ENCODE results near the gene KRT33B. TPM values are rescaled to one million over a fixed set of nuclear protein-coding genes. Genes with fewer than 3 reads are reported as not detected.
"Not testable (repeated sequence)": the region's sequence is repeated elsewhere in the genome, so short reads cannot be mapped to it uniquely, and the experiment has no call there.

KRT33B gene
- total RNA-seq, 1 donor from 2014 or later = 0.61 TPM

DNA sequence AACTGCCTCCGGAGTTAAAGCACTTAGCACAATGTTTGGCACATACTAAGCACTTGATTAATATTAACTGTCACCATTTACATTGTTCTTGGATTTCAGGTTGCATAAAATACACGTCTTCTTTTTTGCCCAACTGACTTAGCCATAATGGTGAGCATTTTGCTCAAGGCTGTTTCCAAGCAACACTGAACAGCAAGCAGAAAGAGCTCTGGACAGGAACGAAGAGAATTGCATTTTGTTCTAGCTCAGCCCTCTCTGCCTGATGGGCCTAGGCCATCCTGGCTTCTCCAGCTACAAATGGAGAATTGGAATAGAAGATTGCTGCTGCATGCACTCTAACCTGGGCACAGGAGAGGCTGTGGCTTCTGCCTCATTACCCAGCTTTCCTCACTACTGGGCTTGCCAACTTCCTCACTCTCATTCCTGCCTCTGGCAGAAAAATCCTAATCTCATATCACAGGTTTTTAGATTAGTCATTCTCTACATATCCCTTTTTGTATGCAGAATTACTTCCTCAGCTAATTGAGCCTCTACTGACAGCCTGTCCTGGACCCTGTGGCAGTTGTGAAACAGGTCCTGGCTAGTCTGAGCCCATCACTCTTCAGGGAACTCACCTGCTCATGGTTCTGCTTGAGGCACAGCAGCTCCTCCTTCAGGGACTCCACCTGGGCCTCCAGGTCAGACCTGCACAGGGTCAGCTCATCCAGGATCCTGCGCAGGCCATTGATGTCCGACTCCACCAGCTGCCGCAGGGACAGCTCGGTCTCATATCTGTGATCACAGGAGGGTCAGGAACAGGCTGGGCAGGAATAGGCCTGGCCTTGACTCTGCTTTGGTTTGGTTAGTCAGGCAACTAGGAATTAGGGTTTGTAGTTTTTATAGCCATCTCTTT lies 21.5 kb downstream of the KRT33B start:
- H3K27ac Mint-ChIP-seq (ENCODE audit: unreplicated experiment) = no peak overlapping the region
- H3K9me3 Mint-ChIP-seq (ENCODE audit: unreplicated experiment) = peaks cover 2% of the 10 kb centered on the region
- peaks cover 5% of the 10 kb centered on the region for H3K27me3 Mint-ChIP-seq (ENCODE audit: unreplicated experiment)
- DNase-seq = no peak
- H3K4me1 Mint-ChIP-seq (ENCODE audit: low read depth, unreplicated experiment) = no peaks in the 10 kb centered on the region
- H3K36me3 Mint-ChIP-seq (ENCODE audit: unreplicated experiment) = peaks cover 8% of the 10 kb centered on the region
- H3K4me3 Mint-ChIP-seq (ENCODE audit: unreplicated experiment) = no peak overlapping the region
- TF ChIP-seq CTCF (IDR thresholded peaks at IDR 0.05; ENCODE audit: partially characterized antibody, unreplicated experiment) = no peak

DNA sequence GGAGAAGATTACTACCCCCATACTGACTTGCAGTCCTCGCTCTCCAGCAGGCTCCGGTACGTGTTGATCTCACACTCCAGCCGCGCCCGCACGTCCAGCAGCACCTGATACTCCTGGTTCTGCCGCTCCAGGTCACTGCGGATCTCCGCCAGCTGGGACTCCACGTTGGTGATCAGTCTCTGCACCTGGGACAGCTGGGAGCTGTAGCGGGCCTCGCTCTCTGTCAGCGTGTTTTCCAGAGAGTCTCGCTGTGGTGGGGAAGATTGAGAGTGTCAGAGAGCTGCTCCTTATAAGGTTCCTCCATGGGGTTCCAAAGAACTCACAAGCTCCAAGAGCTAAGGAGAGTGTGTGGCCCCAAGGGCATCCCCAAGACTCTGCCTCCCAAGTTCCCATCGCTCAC lies 23.2 kb downstream of the KRT33B start:
- H3K4me3 Mint-ChIP-seq (ENCODE audit: unreplicated experiment); H3K27me3 Mint-ChIP-seq (ENCODE audit: unreplicated experiment); H3K4me1 Mint-ChIP-seq (ENCODE audit: low read depth, unreplicated experiment); H3K9me3 Mint-ChIP-seq (ENCODE audit: unreplicated experiment); H3K36me3 Mint-ChIP-seq (ENCODE audit: unreplicated experiment); H3K27ac Mint-ChIP-seq (ENCODE audit: unreplicated experiment); DNase-seq: not testable (repeated sequence)

- Mint-ChIP-seq H3K36me3 (ENCODE audit: unreplicated experiment) (peaks cover 8% of the 10 kb centered on the region), H3K4me3 (ENCODE audit: unreplicated experiment) (no peak overlapping the region), H3K27me3 (ENCODE audit: unreplicated experiment) (peaks cover 5% of the 10 kb centered on the region), H3K9me3 (ENCODE audit: unreplicated experiment) (peaks cover 3% of the 10 kb centered on the region), H3K4me1 (ENCODE audit: low read depth, unreplicated experiment) (no peaks in the 10 kb centered on the region), H3K27ac (ENCODE audit: unreplicated experiment) (no peak overlapping the region)
- no peak for TF ChIP-seq CTCF (IDR thresholded peaks at IDR 0.05; ENCODE audit: partially characterized antibody, unreplicated experiment)
- no peak for DNase-seq
Observed at GRCh38 chr17:41345992-41346391, 23.6 kb downstream of the KRT33B start.

GRCh38 chr17:41343029-41343428 lies 26.6 kb downstream of the KRT33B start:
- Mint-ChIP-seq H3K4me3 (ENCODE audit: unreplicated experiment) (no peak overlapping the region), H3K4me1 (ENCODE audit: low read depth, unreplicated experiment) (no peaks in the 10 kb centered on the region), H3K9me3 (ENCODE audit: unreplicated experiment) (peaks cover 3% of the 10 kb centered on the region), H3K27ac (ENCODE audit: unreplicated experiment) (no peak overlapping the region), H3K36me3 (ENCODE audit: unreplicated experiment) (peaks cover 8% of the 10 kb centered on the region), H3K27me3 (ENCODE audit: unreplicated experiment) (peaks cover 7% of the 10 kb centered on the region)
- no peak for TF ChIP-seq CTCF (IDR thresholded peaks at IDR 0.05; ENCODE audit: partially characterized antibody, unreplicated experiment)
- DNase-seq = no peak

DNA sequence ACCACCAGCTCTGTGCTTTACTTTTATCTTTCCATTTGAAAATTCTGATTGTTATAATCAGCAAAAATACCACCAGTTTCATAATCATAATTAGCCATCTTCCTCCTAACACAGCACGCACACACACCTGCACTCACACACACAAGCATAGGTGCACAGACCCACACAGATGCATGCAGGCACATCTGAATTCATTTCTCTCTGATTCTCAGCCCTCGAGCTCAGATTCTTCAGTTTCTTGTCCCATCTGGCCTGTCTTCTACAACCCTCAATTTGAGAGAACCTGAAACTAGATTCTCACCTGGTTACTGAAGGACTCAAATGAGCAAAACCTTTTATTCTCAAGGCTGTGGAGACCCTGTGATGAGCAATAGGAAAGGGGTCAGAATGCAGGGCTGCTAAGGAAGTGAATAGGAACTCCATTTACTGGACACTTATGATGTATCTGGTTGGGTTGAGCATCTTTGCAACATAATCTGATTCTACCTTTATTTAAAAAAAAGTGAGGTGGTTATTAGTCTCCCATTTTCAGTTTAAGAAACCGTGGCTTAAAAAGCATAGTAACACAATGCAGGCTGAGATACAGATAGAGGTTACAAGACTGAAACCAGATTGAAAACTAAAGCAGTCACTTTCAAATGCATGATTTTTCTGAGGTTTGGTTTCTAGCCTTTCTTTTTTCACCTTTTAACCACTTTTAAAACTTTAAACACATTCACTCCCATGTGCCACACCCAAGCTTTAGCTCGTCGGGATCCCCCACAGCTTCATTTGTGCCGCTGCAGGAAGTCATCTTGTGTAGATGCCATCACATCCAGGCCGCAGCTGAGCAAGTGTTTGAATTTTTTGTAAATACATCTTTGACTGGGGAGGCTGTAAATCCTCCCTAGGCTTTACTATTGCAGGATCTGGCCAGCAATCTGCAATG lies 28.4 kb downstream of the KRT33B start:
- H3K36me3 Mint-ChIP-seq (ENCODE audit: unreplicated experiment) = peaks cover 8% of the 10 kb centered on the region
- no peak overlapping the region for H3K27ac Mint-ChIP-seq (ENCODE audit: unreplicated experiment)
- DNase-seq = no peak
- H3K4me1 Mint-ChIP-seq (ENCODE audit: low read depth, unreplicated experiment) = no peaks in the 10 kb centered on the region
- peaks cover 7% of the 10 kb centered on the region for H3K27me3 Mint-ChIP-seq (ENCODE audit: unreplicated experiment)
- no peak for TF ChIP-seq CTCF (IDR thresholded peaks at IDR 0.05; ENCODE audit: partially characterized antibody, unreplicated experiment)
- H3K9me3 Mint-ChIP-seq (ENCODE audit: unreplicated experiment) = peaks cover 3% of the 10 kb centered on the region
- no peak overlapping the region for H3K4me3 Mint-ChIP-seq (ENCODE audit: unreplicated experiment)
